Measurements from ENCODE around the gene MUC6.

DNA sequence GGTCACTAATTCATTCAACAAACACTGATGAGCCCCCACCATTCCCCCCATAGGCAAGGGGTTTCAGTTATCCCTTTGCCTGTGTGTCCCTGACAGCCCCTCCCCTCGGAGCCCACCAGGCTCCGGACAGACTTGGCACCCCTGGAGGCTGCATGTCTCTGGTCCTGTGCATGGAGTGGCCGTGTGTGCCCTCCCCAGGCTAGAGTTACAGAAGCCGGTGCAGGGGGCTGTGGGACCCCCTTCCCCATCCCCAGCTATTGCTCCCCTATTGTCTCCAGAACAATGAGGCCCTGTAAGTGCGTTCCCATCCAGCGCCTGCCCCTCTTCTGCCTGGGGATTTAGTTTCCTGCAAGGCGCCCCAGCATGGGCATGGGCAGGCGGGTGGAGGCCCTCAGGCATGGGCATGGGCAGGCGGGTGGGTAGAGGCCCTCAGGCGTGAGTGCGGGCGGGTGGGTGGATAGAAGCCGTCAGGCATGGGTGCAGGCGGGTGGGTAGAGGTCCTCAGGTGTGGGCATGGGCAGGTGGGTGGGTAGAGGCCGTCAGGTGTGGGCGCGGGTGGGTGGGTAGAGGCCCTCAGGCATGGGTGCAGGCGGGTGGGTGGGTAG, 39.6 kb upstream of the MUC6 start:
- TF ChIP-seq, protein P1, sequence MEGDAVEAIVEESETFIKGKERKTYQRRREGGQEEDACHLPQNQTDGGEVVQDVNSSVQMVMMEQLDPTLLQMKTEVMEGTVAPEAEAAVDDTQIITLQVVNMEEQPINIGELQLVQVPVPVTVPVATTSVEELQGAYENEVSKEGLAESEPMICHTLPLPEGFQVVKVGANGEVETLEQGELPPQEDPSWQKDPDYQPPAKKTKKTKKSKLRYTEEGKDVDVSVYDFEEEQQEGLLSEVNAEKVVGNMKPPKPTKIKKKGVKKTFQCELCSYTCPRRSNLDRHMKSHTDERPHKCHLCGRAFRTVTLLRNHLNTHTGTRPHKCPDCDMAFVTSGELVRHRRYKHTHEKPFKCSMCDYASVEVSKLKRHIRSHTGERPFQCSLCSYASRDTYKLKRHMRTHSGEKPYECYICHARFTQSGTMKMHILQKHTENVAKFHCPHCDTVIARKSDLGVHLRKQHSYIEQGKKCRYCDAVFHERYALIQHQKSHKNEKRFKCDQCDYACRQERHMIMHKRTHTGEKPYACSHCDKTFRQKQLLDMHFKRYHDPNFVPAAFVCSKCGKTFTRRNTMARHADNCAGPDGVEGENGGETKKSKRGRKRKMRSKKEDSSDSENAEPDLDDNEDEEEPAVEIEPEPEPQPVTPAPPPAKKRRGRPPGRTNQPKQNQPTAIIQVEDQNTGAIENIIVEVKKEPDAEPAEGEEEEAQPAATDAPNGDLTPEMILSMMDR (IDR thresholded peaks at IDR 0.05): no peak
- TF ChIP-seq EP300 (IDR thresholded peaks at IDR 0.05) (no peak), POLR2A (IDR thresholded peaks at IDR 0.05) (no peak)
